HL-60 (cell line): ENCODE data around the gene SLC16A10.

Source experiments
- CTCF ChIP-seq: IDR thresholded peaks from one replicate; pipeline ENCODE4 v1.5.1; 2011; ENCODE audit warnings: low read length, control low read depth, inconsistent platforms; ENCODE audit not compliant: insufficient read depth
- GABPA ChIP-seq: IDR thresholded peaks from 2 replicates; pipeline ENCODE4 v1.6.1; 2012; ENCODE audit warnings: low read depth

- TF ChIP-seq CTCF = no peak
- TF ChIP-seq GABPA = no peak
Measured at GRCh38 chr6:111148110-111148509, 60.8 kb downstream of the SLC16A10 start.
